ENCODE data around the gene TPM2.

Gene TPM2

DNA sequence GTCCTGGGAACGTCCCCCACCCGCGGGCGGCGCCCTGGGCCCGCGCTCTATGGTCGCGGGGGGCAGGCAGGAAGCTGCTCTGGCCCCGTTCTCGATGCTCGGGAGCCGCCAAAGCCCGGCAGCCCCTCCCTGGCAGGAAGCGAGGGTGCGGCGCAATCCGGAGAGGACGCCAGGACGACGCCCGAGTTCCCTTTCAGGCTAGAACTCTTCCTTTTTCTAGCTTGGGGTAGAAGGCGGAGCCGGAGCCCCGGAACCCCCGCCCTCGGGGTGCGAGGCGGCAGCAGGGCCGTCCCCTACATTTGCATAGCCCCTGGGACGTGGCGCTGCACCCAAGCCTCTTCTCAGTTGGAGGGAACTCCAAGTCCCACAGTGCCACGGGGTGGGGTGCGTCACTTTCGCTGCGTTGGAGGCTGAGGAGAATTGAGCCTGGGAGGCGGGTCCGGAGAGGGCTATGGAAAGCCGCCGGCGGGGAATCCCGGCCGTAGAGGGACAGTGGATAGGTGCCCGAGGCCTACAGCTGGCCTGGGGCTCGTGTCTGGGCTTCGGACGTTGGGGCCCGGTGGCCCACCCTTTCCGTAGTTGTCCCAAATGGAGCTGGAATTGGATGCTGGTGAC, 42.6 kb upstream of the TPM2 start, which contains the start of the genes CREB3 and TLN1:
Gene CREB3 (plus strand): TSS at position 482 of the 615 bp plus-strand sequence. CDS start 107 bp downstream, at position 589.
Gene TLN1 (minus strand): TSS at position 11 of the 615 bp plus-strand sequence. CDS start 6,501 bp downstream, outside the sequence.
- DNase-seq (ENCODE audit: low read depth), result peak; percentile 99
- peak within 1 kb of the TSS; percentile 97 for H3K4me3 ChIP-seq (ENCODE audit: low read length)
- TF ChIP-seq, protein P1, sequence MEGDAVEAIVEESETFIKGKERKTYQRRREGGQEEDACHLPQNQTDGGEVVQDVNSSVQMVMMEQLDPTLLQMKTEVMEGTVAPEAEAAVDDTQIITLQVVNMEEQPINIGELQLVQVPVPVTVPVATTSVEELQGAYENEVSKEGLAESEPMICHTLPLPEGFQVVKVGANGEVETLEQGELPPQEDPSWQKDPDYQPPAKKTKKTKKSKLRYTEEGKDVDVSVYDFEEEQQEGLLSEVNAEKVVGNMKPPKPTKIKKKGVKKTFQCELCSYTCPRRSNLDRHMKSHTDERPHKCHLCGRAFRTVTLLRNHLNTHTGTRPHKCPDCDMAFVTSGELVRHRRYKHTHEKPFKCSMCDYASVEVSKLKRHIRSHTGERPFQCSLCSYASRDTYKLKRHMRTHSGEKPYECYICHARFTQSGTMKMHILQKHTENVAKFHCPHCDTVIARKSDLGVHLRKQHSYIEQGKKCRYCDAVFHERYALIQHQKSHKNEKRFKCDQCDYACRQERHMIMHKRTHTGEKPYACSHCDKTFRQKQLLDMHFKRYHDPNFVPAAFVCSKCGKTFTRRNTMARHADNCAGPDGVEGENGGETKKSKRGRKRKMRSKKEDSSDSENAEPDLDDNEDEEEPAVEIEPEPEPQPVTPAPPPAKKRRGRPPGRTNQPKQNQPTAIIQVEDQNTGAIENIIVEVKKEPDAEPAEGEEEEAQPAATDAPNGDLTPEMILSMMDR (conservative IDR thresholded peaks at IDR 0.05; ENCODE audit: low read length), result no peak

- no peak for DNase-seq (ENCODE audit: low read depth)
- H3K4me3 ChIP-seq (ENCODE audit: low read length), result peak overlapping the region; percentile 97
- TF ChIP-seq, protein P1 (conservative IDR thresholded peaks at IDR 0.05; ENCODE audit: low read length), result no peak
These were observed 41.9 kb upstream of the TPM2 start for GRCh38 chr9:35731415-35732184.

GRCh38 chr9:35730486-35730854, 40.7 kb upstream of the TPM2 start:
- H3K4me3 ChIP-seq (ENCODE audit: low read length), result peak overlapping the region; percentile 97

GRCh38 chr9:35729700-35730485, 40.2 kb upstream of the TPM2 start:
- DNase-seq (ENCODE audit: low read depth), result peak; percentile 91
- peak overlapping the region; percentile 97 for H3K4me3 ChIP-seq (ENCODE audit: low read length)
- TF ChIP-seq, protein P1 (conservative IDR thresholded peaks at IDR 0.05; ENCODE audit: low read length), result peak; percentile 71

More at GRCh38 chr9:35730486-35730854, 40.7 kb upstream of the TPM2 start:
- DNase-seq (ENCODE audit: low read depth), result no peak
- TF ChIP-seq, protein P1 (conservative IDR thresholded peaks at IDR 0.05; ENCODE audit: low read length), result no peak

DNA sequence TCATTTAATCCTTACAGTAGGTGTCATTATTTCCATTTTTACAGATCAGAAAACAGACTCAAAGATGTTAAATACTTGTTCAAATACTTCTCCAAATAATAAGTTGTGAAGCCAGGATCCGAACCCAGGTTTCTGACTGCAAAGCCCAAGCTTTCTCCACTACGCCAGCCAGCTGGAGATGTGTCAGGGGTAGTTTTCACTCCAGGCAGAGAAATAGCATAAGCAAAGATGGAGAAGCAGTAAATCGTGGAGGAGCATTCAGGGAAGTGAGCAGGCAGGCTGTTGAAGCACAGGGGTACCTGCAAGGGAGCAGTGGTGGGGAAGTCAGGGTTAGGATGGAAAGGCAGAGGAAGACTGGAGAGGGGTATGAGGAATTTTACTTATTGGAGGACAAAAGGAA, 39.4 kb upstream of the TPM2 start:
- H3K4me3 ChIP-seq (ENCODE audit: low read length), result peak overlapping the region; percentile 97
- no peak for DNase-seq (ENCODE audit: low read depth)
- TF ChIP-seq, protein P1 (conservative IDR thresholded peaks at IDR 0.05; ENCODE audit: low read length), result no peak

DNA sequence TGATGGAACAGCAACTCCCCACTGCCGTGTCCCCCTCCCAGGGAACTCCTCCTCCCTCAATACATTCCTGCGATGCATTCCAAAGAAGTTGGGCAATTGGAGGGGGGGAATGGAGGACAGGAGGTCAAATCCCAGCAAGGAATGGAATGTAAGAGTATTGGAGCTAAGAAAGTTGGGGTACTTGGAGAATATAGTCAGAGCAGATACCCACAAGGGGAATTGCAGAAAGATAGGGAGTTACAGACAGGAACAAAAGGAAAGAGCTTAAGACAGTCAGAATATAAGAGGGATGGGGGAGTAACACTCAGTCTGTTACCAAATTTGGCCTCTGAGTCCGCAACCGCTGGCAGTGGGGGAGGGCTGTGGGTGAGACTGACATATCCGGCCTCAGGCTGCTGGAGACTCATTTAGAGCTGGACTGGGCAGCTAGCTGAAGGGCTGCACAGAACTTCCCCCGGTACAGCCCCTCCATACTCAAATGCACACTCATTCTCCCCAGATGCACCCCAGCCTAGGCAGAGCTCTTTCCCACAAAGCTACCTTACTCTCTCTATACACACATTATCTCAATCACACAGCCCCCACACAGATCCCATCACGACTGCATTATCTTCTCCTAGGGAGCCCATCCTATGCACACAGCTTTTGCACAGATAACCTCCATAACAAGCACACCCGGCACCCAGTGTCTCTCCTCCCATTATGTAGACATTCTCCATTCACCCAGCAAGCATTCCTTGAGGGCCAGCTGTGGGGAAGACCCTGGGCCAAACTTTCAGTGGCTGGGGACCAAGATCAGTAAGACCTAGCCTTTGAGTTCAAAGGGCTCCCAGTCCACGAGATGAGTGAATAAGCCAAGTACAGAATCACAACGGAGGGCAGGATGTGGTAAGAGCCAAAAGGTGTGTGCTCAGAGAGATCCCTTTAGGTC, 38.6 kb upstream of the TPM2 start:
- DNase-seq (ENCODE audit: low read depth), result peak; percentile 94
- peak overlapping the region; percentile 97 for H3K4me3 ChIP-seq (ENCODE audit: low read length)
- TF ChIP-seq, protein P1 (conservative IDR thresholded peaks at IDR 0.05; ENCODE audit: low read length), result no peak

Measured in AG10803 (cell line).